GM12872 (cell line): ENCODE data around the gene EVC.

Experiments
- CTCF ChIP-seq: IDR thresholded peaks from 3 replicates; pipeline ENCODE4 v1.5.1; 2011; ENCODE audit warnings: low read depth, mild to moderate bottlenecking, low read length, moderate library complexity; ENCODE audit not compliant: insufficient read depth

EVC gene

DNA sequence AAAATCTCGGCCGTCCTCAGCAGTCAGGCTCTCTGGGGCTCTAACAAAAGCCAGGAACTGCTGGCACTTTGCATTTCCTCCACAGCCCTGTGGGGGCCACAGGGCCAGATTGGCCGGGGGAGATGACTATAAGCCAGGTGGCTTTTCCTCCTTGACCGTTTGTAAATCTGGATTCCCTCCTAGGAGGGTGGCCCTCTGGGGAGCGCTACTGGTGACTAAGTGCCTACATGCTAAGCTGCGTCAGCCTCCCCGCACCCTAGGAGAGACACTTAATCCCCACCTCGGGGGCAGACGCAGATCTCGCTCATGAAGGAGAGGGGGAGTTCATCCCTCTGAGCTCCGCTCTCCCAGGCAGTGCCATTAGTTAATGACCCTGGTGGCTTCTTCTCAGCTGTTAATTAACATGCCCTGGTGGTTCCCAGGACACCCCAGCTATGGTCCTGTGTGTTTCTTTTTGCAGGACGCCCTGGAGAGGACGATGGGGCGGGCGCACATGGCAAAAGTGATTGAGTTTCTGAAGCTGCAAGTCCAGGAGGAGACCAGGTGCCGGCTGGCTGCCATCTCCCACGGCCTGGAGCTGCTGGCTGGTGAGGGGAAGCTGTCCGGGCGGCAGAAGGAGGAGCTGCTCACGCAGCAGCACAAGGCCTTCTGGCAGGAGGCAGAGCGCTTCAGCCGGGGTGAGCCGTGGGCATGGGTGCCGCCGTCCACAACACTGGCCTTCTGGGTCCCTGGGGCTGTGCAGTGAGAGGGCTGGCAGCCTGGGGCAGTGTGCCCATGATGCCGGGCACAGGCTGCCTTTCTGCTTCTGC is 41.6 kb downstream of the EVC start:
- TF ChIP-seq CTCF: no peak

DNA sequence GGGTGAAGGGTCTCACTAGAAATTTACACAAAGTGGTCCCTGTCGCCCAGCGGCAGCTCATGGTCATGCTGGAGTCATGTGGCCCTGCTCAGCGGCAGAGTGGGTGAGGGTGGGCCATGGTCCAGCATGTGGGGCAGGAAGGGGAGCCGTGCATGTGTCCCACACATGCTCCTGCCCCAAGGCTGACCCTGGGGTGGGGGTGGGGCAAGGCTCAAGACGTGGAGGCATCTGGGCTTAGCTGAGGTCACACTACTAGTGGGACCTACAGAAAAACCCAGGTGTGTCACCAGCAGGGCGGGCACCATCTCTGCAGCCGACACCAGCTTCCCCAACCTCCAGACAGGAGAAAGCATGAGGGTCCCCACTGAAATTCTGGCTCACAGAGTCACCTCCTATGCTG is 42.4 kb downstream of the EVC start:
- TF ChIP-seq CTCF: no peak

GRCh38 chr4:5753766-5754528 is 42.9 kb downstream of the EVC start:
- TF ChIP-seq CTCF: no peak

GRCh38 chr4:5754529-5754881 is 43.5 kb downstream of the EVC start:
- TF ChIP-seq CTCF: no peak

DNA sequence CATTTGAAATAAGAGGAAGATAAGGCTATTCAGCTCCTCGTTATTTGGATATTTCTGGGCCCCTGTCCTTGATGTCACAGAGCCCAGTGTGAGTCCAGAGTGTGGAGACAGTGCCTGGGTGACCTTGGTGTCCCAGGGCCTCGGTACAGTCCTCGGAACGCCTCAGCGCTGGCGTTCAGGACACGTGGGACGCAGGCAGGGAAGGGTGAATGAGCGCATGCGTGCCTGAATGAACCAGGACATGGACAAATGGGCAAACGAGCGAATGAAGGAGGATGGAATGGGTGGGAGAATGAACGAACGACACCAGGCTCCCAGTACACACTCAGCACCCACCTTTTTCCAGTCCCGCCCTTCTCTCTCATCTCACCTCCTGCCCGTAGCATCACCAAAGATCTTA is 44.2 kb downstream of the EVC start:
- TF ChIP-seq CTCF: no peak

DNA sequence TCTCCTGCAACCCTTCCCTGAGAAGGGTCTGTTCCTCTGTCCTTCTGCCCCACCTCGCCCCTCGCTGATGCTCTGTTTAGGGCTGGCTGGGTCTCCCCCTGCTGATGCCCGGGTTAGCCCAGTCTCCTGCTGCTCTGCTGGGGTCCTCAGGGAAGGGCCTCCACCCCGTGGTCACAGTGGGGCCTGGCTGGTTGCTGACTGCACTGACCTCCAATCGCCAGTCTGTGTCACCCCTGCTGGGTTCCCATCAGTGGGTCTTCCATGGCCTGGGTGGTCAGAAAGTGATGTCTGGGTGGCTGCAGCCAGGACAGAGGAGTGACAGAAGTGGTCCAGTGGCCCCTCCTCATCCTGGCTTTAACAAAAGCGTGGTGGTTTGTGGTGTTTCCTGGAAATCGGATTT is 44.7 kb downstream of the EVC start:
- TF ChIP-seq CTCF: no peak

DNA sequence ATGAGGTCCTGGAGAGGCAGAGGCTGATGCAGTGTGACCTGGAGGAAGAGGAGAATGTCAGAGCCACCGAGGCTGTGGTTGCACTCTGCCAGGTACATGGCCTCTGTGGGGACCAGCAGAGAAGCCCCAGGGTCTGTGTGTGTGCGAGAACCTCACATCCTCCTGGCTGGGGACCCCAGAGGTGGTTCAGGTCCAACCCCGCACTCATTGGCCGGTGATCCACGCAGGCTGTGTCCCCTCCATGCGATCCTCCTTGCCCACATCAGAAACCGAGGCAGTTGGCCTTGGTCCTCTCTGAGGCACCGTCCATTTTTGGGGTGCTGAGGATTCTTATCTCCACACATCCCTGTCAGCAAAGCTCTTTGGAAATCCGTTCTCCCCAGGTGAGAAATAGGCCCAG is 45.3 kb downstream of the EVC start:
- no peak for TF ChIP-seq CTCF
